Stimulated activated CD4-positive, alpha-beta T cell treated with anti-CD3 and anti-CD28 coated beads, Interleukin-12 subunit alpha, Interleukin-12 subunit beta, amount 100 ng/mL, for 48 hours (primary cell): ENCODE results near the gene LRRC4.

ENCODE experiments used
- DNase-seq, 3 donors: peaks; one replicate each; pipeline ENCODE4 v3.0.0-alpha.2; 2020; ENCODE audit warnings: low read depth in 2 of 3, low spot score in 1 of 3

Gene LRRC4

DNA sequence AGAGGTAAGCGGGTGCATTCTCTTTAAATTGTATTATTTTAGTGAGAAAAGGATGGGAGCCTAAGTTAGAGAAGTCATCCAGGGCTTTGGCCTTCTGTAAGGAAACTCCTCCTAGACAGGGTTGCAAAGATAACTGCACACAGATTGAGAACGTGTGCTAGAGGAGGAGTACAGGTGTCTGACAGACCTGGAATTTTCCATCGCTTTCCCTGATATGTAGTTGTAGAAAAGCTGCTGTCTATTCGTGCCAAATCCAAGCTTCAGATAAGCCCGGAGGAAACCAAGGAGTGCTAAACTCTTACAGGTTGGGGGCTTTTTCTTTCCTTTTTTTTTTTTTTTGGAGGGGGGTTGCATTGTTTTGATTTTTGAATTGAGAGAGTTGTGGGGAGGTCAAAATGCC lies 23.1 kb downstream of the LRRC4 start:
- DNase-seq, result no peak

DNA sequence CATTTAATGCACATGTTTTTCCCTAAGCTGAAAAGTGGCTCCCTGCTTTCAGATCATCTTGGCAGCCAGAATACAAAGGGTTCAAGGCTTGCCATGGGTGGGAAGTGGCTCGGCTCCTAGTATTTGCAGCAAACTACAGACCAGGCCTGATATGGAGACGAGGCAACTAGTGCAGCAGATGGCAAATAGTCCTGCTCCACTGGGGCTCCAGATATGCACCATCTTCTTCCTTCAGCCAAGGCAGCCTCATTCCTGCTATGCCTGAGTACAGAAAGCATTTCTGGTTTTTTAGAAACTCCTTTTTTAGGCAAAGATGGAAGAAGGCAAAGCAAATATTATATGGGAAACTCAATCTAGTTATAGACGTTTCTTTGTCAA lies 23.9 kb downstream of the LRRC4 start:
- no peak for DNase-seq

DNA sequence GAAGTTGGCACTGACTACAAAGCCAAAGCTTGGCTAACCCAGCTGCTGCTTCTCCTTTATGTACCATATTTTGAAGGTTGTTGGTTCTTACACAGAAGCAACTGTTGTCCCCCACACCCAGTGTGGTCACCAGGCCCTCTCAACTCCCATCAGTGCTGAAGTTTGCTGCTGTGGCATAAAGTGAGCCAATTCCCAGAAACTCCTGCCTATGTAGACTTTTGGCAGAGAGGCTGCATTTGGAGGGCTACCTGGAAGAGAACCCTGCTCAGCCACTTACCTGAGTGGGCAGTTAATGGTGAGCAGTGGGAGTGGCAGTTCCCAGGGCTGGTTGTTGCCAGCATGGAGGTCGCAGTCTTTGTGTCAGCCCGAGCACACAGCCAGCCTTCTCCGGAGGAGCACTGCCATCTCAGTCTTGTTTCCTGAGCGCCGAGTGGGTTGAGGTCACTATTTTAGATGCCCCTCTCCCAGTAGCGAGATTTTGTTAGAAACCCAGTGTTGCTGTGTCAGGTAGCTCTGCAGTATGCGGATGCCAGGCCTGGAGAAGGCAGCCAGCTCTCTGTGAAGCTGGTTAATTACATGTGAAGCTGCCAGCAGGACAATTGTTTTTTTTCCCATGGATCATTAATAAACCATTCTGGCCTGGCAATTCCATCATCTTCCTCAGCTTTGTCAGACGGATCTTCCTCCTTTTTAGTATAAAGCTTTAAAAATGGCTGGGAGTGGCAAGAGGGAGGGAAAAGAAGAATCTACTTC lies 24.5 kb downstream of the LRRC4 start:
- no peak for DNase-seq

DNA sequence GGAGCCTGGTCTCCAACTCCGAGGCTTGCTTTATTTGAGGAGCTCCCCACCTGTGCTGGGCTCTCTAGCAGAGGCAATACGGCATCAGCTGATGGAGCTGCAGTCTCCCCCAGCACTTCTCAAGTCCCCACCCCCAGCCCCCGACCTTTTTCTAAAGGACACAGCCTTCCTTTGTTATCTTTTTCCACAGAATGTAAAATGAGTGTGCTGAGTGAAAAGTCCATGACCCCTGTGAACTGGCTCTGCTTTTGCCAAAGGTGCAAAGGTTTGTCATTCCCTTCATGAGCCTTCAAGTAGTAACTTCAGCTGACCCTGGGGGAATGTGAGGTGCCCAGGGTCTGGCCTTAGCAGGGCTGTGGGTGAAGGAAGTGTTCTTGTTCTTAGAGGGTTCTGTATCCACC lies 25.5 kb downstream of the LRRC4 start:
- DNase-seq, result no peak

DNA sequence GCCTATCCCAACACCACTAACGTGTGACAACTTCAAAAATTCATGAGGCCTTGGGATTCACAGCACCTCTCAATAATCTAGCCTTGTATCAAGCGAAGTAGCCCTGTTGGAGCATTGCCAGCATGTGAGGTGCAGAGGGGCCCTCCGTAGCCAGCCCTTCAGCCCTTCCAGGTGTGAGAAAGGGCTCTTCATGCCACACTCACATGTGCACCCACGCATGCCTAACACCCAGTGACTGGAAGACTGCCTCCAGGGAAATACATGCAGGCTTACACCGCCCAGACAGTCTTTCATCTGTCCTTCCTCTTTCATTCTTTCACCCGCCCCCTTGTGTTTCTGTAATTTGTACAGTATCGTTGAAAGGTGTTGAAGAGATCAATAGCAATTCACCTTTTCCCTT lies 26.1 kb downstream of the LRRC4 start:
- no peak for DNase-seq

DNA sequence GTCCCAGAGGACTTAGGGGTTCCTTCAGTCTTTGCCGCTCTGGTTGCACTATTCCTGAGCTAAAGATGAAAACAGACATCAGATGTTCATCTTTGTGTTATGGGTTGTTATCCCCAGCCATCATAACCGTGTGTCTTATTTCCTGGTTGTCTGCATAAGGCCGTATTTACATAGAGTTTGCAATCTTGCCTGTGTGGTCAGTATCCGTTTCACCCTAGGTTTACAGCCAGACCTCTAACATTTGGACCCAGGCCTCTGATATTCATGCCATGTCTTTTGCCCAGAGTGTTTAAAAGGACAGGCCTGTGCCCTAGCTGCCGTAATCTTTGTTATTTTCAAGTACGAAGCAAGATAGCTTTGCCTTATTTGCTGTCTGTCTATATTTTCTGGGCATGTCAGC lies 26.6 kb downstream of the LRRC4 start:
- no peak for DNase-seq

DNA sequence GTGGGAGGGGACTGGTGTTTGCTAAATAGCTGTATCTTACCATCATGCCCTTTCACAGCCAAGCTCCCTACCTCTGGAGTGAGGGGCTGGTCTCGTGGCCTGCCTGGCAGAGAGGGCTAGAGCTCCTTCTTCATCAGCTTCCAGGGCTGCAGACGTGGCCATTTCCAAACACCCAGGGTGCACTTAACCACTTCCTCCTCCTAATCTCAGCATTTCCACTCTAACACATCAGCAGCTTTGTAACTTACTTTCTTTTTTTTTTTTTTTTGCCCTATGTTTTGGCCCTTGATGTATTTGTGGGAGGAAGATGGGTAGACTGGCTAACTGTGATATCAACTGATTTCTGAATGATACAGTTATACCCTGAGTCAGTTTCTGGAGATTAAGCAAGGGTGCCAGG lies 27.4 kb downstream of the LRRC4 start:
- DNase-seq, result no peak

DNA sequence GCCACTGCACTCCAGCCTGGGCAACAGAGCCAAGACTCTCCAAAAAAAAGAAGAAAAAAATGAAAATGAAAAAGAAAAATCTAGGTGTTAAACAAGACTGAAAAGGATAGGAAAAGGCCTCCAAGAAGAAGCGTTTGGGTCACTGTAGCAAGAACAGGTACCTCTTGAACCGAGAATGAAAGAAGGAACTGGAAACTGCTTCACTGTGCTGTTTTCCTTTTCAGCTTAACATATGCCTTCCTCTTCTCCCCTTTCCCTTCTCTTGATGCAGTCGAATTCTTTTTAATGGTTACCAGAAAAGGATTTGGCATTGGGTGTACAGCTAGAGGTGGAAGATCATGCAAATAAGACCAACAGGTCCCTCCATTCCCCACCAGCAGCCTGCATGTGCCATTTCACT lies 28.1 kb downstream of the LRRC4 start:
- no peak for DNase-seq

DNA sequence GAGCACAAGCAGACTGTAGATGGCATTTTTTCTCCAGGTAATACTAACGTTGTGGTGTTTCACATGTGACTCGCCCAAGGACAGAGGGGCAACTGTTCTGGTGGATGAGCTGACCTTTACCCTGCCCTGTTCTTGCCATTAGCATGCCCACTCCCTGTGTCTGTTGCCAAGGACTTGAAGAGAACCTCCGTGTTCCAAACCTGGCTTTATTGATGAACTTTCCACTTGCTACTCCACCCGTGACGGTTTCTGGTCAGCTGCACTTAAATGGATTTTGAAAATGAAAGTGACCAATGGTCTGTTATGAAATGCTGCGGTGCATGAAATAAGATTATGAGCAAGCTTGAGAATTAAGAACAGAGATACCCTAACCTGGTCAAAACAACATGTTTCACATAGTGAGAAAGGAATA lies 30.4 kb downstream of the LRRC4 start:
- no peak for DNase-seq

DNA sequence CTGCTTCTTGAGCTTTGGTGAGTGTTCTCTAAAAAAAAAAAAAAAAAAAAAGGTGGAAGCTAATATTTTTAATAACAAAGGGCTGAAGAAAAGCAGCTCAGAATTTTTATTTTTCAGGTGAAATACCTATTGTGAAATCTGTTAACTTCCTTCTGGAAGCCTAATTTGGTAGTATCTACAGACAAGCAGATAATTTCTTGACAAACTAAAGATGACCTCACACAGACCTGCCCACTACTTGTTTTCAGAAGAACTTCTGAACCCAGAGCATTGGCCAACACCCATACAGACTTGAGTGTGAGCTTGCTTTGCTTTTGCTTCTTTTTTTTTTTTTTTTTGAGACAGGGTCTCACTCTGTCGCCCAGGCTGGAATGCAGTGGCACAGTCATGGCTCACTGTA lies 31.2 kb downstream of the LRRC4 start:
- DNase-seq, result no peak

DNA sequence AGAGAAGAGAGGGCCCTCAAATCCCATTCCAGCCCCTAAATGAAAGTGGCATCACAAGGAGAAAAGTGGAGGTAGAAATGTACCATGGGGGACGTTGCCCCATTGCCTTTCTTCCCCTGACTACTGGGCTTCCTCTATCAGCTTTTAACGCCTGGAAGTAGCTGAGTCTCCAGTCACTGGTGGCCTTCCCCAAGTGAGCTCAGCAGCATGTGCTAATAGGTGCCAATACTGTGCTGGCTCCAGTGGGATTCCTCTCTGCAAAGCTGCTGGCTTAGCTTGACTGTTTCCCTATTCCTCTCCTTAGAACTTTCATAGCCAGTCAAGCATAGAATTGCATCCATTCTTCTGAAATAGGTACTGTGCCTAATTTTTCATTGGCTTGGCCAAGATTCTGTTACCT lies 32.6 kb downstream of the LRRC4 start:
- no peak for DNase-seq

DNA sequence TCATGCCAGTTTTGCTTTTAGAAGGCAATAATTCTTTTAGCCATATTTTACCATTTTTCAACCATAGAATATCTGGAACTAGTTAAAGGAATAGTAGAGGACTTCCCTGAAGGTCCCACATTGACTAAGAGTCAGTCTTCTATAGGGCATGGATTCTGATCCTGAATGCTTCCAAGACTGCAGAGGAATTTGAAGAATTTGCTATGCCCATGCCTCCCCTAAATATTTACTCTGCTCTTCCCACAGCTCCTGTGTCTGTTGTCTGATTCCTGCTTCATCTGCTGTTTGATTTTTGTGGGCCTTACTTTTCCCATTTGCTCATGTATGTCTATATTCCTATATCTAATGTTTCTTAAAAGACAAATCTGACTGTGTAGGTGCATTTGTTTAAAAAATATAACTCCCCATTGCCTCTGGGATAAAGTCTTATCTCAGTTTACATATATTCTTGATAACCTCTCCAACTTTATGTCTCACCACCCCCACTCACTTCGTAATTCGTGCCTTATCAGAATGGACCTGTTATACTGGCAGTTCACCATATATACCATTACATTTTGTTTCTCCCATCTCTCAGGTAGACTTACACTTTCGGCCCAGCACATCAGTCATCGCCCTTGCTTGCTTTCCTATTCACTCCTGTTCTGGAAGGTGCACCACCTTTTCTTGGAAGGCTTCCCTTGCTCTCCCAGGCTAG lies 33.9 kb downstream of the LRRC4 start:
- no peak for DNase-seq

DNA sequence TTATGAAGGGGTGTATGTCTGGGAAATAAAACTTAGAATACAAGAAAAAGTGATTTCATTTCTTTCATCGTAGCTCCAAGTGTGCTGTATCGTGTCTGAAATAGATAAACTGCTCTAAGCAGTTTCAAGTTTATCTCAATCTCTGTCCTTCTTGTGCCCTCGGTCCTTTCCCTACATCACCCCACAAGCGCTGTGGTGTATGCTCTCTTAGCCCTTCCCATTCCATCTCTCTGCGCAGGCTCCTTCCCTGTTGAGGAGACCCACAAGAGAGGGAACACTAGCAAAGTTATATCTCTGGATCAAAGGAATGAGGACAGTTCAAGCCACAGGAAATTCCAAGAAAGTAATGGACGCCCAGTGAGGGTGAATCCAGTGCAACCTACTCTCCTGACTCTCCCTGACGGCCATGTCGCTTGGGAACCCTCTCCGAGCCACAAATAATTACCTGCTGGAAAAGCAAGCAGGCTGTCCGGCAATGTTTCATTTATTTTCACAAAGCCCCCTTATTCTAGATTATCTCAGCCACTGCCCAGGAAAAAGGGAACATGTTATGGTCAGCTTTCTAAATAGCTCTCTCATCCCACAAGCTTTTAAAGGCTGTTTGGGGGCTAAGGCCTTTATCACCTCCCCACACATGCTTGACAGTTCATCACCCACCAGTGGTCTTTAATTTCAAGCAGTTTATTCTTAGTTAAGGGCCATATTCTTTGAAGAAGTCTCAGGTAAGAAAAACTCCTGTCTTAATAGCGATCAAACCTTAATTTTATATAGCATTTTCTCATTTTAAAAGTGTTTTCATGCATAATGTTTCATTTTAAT lies 34.8 kb downstream of the LRRC4 start:
- no peak for DNase-seq

DNA sequence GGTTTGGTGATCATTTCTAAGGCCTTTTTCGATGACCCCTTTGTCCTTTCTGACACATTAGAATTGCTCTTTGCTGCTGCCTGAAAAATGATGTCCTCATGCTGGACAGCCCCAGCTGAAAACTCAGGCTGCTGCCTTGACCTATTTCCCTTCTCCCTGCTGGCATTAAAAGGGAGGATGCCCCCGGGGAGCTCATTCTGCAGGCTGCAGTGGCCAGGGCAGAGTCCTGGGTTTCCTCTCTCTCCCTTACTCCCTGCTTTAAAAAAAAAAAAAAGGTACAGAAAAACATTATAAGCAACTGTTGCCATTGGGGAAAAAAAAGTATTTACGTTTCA lies 35.4 kb downstream of the LRRC4 start:
- DNase-seq, result no peak

DNA sequence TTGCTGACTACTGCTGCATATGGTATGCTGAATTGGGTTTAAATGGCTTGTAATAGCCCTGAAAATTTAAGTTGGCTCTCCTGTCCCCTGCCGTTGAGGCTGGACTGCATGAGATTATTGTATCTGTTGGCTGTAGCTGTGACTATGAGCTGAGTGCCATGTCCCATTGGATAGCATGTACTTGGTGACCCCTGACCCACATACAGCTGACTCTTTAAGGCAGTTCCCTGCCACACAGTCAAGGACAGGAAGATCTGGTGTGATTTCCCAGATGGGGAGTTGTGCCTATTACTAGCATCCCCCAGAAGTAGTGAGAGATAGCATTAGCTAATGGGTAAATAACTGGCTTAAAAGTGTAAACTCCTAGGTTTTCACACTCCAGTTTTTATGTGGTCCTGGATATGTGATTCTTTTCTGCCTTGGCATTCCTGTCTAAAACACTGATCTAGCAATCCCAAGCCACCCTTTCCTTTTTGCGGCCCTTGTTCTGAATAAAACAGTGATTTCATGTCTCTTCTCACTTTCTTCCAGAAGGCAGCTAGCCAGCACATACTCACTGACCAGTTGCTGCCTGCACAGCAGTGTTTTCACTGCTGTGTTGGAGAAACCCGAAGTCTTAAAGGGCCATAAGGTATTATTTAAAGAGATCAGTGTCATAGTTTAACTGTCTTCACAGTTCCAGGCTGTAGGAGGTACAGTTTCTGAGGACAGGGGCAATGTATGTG lies 35.9 kb downstream of the LRRC4 start:
- no peak for DNase-seq

DNA sequence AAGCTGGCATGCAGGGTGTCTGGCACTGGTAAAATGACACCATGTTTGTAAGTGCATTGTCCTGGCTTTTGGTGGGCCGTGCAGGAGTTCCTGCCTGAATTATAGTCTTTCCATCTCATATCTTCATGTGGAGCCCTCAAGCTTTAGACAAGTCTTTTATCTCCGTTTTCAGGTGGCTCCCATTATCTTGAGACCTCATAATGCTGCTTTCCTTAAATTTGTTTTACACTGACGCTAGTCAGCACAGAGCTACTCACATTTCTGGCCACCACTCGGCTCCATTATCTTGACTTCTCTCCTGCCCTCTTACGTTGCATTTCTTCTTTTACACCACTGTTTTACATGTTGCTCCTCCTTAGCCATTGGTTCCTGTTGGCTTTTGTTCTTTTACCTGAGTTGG lies 37.2 kb downstream of the LRRC4 start:
- no peak for DNase-seq

DNA sequence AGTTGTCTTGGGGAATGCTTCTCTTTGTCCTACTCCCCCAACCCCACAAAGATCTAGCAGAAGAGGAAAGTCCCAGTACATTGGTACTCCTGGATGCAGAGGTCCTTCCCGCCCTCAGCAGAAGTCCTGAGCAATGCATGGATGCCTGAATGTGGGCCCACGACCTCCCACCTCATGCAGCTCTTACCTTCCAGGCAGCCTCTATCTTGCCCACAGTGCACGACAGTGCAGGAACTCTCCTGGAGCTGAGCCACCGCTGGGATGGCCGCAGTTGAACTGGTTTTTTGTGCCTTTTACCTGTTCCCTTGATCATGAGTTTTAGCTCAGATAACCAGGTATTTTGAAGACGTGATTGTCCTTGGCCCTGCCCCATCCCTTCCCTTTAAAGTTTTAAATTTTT lies 37.9 kb downstream of the LRRC4 start:
- DNase-seq, result no peak

DNA sequence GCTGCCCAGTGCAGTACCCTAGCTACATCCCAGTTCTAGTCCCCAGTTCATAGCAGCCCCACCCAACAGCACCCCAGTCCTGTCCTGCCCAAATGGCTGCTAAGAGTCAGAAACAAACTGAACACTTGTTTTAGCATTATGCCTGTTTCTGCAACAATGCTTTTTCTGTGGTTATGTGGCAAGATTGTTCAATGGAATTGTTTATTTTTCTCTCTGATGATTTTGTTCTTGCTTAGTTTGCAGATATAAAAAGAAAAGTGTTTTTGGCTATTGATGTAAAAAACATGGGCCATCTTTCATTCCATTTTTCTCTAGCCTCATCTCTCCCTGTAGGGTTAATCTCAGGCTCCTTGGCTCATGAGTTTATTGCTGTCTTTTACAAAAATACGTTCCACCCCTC lies 42.5 kb downstream of the LRRC4 start:
- DNase-seq, result no peak

DNA sequence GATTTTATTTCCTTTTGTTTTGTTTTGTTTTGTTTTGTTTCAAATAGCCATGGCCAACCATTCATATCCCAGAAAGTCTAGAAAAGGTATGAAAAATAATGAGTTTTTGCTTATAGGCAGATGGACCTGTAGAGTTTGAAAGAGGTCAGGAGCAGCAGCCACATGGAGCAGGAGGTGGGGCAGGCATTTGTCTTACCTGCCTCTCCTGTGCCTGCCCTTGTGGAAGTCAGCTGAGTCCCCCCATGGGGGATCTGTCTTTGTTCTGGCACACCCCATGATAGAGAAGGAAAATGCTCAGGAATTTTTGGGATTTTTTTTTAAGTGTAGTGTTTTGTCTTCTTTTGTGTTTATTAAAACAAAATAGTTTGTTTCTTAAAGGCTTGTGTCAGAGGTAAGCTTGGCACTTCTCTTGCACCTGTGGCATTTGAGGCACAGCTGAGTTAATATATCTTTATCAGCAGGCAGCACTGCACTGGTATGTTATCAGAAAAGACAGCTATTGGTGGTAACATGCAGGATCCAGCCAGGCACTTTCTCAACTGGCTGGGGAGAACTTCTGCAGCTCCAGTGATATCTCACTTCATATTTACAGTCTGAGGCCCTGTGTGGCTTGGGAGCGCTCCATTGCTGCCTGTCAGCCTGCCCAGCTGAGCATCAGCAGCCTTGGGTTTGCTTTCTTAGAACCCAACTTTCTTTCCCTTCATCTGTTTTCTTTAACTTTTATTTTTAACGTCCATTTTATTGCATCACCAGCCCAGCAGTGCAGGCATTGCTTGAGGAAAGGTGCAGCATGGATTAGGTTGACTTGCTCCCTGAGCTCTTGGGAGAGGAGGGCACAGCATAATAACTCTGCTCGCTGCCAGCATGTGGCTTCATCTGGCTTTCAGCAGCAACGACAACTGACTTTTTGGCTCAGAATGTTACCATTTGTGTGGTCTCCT lies 44.4 kb downstream of the LRRC4 start:
- DNase-seq, result no peak

DNA sequence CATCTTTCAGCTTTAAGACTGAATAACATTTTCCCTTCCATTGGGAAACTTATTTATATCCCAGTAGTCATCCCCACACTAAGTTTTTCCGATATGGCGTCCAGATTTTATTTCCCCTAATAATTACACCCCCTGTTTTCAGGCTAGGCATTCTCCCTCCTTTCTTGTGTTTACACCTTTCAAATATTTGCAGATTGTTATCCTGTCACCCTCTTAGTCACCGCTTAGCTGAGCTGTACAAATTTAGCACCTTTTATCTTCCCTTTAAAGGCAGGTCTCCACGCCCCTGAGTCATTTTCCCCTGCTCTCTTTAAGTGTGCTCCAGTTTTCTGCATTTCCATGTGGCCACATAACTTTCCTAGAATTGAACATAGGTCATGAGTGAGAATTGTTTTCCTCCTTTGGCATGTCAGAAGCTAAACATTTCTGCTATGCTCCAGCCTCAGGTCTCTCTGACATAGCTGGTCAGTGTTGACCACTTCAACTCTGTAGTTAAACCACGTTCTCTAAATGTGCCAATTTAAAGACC lies 47.4 kb downstream of the LRRC4 start:
- DNase-seq, result no peak
